Skeletal muscle cell (primary cell): ENCODE measurements around the gene FABP6.

ENCODE experiments used
- DNase-seq: peaks from one replicate; pipeline ENCODE4 v3.0.0-alpha.2; 2010; ENCODE audit warnings: low read depth
- H3K4me3 ChIP-seq: 2 replicates; pipeline ENCODE4 v1.5.1; 2011; ENCODE audit warnings: low read depth, mild to moderate bottlenecking, control low read depth, low read length, moderate library complexity

FABP6 gene

GRCh38 chr5:160284291-160284873 lies 55.1 kb downstream of the FABP6 start:
- no peak for DNase-seq
- H3K4me3 ChIP-seq, result no peak overlapping the region

GRCh38 chr5:160285316-160285715 lies 56.0 kb downstream of the FABP6 start:
- no peak overlapping the region for H3K4me3 ChIP-seq
- DNase-seq, result no peak

- H3K4me3 ChIP-seq, result no peak overlapping the region
- no peak for DNase-seq
These were observed 57.6 kb downstream of the FABP6 start for GRCh38 chr5:160286947-160287346.

DNA sequence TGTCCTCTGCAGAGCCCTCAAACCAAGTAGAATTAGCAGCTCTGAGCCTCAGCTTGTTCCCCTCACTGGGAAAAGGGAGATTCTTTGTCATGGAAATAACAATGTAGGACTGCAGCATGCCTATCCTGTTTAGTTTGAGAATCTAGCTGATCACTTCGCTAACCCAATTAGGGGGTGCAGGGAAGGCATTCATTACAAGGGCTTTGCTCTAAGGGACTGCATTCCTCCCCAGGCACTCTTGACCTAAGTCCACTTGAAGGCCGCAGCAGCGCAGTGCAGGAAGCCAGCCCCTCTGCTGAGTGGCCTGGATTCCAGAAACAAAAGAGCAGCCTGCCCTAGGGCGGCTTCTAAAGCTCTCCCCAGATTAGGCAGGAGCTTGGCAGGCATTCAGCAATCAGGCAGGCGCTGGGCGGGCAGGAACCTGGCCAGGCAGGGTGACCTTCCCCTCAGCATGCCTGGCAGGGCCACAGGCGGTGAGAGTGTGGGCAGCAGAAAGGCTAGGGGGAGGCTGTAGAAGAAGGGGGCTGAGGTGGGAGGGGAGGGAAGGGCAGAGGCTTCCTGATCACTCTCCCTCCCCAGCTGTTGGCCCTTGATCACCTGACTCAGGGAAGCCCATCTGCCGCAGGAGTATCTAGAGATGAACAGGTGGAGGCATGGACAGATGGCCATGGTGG lies 58.2 kb downstream of the FABP6 start:
- no peak for DNase-seq
- H3K4me3 ChIP-seq, result no peak overlapping the region
